Measurements from ENCODE around the gene LY6G5B.

DNA sequence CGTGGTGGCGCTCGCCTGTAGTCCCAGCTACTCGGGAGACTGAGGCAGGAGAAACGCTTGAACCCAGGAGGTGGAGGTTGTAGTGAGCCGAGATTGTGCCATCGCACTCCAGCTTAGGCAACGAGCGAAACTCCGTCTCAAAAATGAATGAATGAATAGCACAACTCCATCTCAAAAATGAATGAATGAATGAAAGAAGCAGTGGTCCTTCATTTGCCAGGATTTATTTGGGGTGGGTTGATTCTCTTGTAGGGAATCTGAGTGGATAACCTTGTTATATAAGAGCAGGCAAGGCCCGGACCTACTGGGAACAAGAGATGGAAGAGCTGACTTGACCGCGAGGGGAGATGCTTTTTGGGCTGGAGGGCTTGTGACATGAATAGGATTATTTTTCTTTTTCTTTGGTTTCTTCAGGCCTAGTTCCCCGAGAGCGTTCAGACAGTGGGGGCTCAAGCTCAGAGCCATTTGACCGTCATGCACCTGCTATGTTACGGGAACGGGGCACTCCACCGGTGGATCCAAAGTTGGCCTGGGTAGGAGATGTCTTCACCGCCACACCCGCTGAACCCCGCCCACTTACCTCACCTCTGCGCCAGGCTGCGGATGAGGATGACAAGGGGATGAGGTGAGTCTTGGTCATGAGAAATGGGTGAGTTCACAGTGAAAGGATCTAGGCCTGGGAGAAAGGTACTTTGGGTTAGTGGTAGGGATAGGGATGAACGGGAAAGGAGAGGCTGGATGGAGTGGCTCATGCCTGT, 39.4 kb upstream of the LY6G5B start:
- TF ChIP-seq TAF1 (IDR thresholded peaks at IDR 0.05; ENCODE audit: borderline replicate concordance, low read depth, low read length) (no peak), EP300 (IDR thresholded peaks at IDR 0.05; ENCODE audit: borderline replicate concordance in 1 of 2, low read depth in 1 of 2, low read length in 1 of 2) (no peak), CHD2 (IDR thresholded peaks at IDR 0.05; ENCODE audit: low read length, partially characterized antibody) (no peak), JUND (IDR thresholded peaks at IDR 0.05) (no peak), GABPA (IDR thresholded peaks at IDR 0.05; ENCODE audit: low read depth) (no peak), FOXJ3 (CRISPR knock-in tag; IDR thresholded peaks at IDR 0.05) (no peak), USF2 (IDR thresholded peaks at IDR 0.05; ENCODE audit: borderline replicate concordance, low read depth, low read length) (no peak), YY1 (IDR thresholded peaks at IDR 0.05; ENCODE audit: low read depth) (no peak)
- TF ChIP-seq, protein P1, sequence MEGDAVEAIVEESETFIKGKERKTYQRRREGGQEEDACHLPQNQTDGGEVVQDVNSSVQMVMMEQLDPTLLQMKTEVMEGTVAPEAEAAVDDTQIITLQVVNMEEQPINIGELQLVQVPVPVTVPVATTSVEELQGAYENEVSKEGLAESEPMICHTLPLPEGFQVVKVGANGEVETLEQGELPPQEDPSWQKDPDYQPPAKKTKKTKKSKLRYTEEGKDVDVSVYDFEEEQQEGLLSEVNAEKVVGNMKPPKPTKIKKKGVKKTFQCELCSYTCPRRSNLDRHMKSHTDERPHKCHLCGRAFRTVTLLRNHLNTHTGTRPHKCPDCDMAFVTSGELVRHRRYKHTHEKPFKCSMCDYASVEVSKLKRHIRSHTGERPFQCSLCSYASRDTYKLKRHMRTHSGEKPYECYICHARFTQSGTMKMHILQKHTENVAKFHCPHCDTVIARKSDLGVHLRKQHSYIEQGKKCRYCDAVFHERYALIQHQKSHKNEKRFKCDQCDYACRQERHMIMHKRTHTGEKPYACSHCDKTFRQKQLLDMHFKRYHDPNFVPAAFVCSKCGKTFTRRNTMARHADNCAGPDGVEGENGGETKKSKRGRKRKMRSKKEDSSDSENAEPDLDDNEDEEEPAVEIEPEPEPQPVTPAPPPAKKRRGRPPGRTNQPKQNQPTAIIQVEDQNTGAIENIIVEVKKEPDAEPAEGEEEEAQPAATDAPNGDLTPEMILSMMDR (IDR thresholded peaks at IDR 0.05): no peak
- TF ChIP-seq, protein P2, sequence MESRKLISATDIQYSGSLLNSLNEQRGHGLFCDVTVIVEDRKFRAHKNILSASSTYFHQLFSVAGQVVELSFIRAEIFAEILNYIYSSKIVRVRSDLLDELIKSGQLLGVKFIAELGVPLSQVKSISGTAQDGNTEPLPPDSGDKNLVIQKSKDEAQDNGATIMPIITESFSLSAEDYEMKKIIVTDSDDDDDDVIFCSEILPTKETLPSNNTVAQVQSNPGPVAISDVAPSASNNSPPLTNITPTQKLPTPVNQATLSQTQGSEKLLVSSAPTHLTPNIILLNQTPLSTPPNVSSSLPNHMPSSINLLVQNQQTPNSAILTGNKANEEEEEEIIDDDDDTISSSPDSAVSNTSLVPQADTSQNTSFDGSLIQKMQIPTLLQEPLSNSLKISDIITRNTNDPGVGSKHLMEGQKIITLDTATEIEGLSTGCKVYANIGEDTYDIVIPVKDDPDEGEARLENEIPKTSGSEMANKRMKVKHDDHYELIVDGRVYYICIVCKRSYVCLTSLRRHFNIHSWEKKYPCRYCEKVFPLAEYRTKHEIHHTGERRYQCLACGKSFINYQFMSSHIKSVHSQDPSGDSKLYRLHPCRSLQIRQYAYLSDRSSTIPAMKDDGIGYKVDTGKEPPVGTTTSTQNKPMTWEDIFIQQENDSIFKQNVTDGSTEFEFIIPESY (IDR thresholded peaks at IDR 0.05; ENCODE audit: borderline replicate concordance, low read depth): no peak
- TF ChIP-seq, protein P3, sequence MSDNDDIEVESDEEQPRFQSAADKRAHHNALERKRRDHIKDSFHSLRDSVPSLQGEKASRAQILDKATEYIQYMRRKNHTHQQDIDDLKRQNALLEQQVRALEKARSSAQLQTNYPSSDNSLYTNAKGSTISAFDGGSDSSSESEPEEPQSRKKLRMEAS (IDR thresholded peaks at IDR 0.05; ENCODE audit: low read depth): no peak
- TF ChIP-seq, protein P4, sequence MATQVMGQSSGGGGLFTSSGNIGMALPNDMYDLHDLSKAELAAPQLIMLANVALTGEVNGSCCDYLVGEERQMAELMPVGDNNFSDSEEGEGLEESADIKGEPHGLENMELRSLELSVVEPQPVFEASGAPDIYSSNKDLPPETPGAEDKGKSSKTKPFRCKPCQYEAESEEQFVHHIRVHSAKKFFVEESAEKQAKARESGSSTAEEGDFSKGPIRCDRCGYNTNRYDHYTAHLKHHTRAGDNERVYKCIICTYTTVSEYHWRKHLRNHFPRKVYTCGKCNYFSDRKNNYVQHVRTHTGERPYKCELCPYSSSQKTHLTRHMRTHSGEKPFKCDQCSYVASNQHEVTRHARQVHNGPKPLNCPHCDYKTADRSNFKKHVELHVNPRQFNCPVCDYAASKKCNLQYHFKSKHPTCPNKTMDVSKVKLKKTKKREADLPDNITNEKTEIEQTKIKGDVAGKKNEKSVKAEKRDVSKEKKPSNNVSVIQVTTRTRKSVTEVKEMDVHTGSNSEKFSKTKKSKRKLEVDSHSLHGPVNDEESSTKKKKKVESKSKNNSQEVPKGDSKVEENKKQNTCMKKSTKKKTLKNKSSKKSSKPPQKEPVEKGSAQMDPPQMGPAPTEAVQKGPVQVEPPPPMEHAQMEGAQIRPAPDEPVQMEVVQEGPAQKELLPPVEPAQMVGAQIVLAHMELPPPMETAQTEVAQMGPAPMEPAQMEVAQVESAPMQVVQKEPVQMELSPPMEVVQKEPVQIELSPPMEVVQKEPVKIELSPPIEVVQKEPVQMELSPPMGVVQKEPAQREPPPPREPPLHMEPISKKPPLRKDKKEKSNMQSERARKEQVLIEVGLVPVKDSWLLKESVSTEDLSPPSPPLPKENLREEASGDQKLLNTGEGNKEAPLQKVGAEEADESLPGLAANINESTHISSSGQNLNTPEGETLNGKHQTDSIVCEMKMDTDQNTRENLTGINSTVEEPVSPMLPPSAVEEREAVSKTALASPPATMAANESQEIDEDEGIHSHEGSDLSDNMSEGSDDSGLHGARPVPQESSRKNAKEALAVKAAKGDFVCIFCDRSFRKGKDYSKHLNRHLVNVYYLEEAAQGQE (IDR thresholded peaks at IDR 0.05; ENCODE audit: low read depth, low read length): no peak

All from SK-N-SH (cell line).